ENCODE measurements around the gene ITGA3. TPM values are rescaled to one million over a fixed set of nuclear protein-coding genes. Genes with fewer than 3 reads are reported as not detected.

ITGA3 gene
- total RNA-seq, 1 donor from 2014 or later: 143 TPM

GRCh38 chr17:50074227-50074626, 18.3 kb downstream of the ITGA3 start:
- no peak for TF ChIP-seq CTCF (IDR thresholded peaks at IDR 0.05; ENCODE audit: unreplicated experiment)
- H3K4me1 Mint-ChIP-seq: peaks cover 2% of the 10 kb centered on the region
- no peak for DNase-seq (ENCODE audit: low spot score in 2 of 2, unreplicated experiment in 2 of 2)
- H3K27me3 Mint-ChIP-seq (ENCODE audit: low read depth): no peaks in the 10 kb centered on the region
- H3K36me3 Mint-ChIP-seq: peaks cover 51% of the 10 kb centered on the region
- H3K27ac Mint-ChIP-seq: no peak overlapping the region
- no peak overlapping the region for H3K4me3 Mint-ChIP-seq
- H3K9me3 Mint-ChIP-seq: peaks cover 3% of the 10 kb centered on the region

- no peak for TF ChIP-seq CTCF (IDR thresholded peaks at IDR 0.05; ENCODE audit: unreplicated experiment)
- Mint-ChIP-seq H3K4me1 (peaks cover 2% of the 10 kb centered on the region), H3K36me3 (peaks cover 55% of the 10 kb centered on the region), H3K4me3 (no peak overlapping the region), H3K27ac (no peak overlapping the region), H3K27me3 (ENCODE audit: low read depth) (no peaks in the 10 kb centered on the region), H3K9me3 (peaks cover 3% of the 10 kb centered on the region)
- no peak for DNase-seq (ENCODE audit: low spot score in 2 of 2, unreplicated experiment in 2 of 2)
These were observed 19.6 kb downstream of the ITGA3 start for GRCh38 chr17:50075446-50076032.

- Mint-ChIP-seq H3K27ac (no peak overlapping the region), H3K4me3 (no peak overlapping the region), H3K27me3 (ENCODE audit: low read depth) (no peaks in the 10 kb centered on the region), H3K9me3 (peaks cover under 1% of the 10 kb centered on the region), H3K36me3 (peaks cover 54% of the 10 kb centered on the region), H3K4me1 (peaks cover 2% of the 10 kb centered on the region)
- DNase-seq (ENCODE audit: low spot score in 2 of 2, unreplicated experiment in 2 of 2): no peak
- no peak for TF ChIP-seq CTCF (IDR thresholded peaks at IDR 0.05; ENCODE audit: unreplicated experiment)
These were observed 20.3 kb downstream of the ITGA3 start for GRCh38 chr17:50076221-50076590.

GRCh38 chr17:50076591-50077235, 20.8 kb downstream of the ITGA3 start:
- no peaks in the 10 kb centered on the region for H3K27me3 Mint-ChIP-seq (ENCODE audit: low read depth)
- H3K36me3 Mint-ChIP-seq: peaks cover 54% of the 10 kb centered on the region
- no peak for TF ChIP-seq CTCF (IDR thresholded peaks at IDR 0.05; ENCODE audit: unreplicated experiment)
- H3K9me3 Mint-ChIP-seq: no peaks in the 10 kb centered on the region
- DNase-seq (ENCODE audit: low spot score in 2 of 2, unreplicated experiment in 2 of 2): no peak
- peaks cover 2% of the 10 kb centered on the region for H3K4me1 Mint-ChIP-seq
- H3K27ac Mint-ChIP-seq: no peak overlapping the region
- no peak overlapping the region for H3K4me3 Mint-ChIP-seq

GRCh38 chr17:50078430-50078829, 22.5 kb downstream of the ITGA3 start:
- DNase-seq (ENCODE audit: low spot score in 2 of 2, unreplicated experiment in 2 of 2): no peak
- no peak for TF ChIP-seq CTCF (IDR thresholded peaks at IDR 0.05; ENCODE audit: unreplicated experiment)
- Mint-ChIP-seq H3K36me3 (peaks cover 55% of the 10 kb centered on the region), H3K4me1 (no peaks in the 10 kb centered on the region), H3K4me3 (no peak overlapping the region), H3K9me3 (no peaks in the 10 kb centered on the region), H3K27ac (no peak overlapping the region), H3K27me3 (ENCODE audit: low read depth) (no peaks in the 10 kb centered on the region)
